ENCODE measurements around the gene CIAO1.

DNA sequence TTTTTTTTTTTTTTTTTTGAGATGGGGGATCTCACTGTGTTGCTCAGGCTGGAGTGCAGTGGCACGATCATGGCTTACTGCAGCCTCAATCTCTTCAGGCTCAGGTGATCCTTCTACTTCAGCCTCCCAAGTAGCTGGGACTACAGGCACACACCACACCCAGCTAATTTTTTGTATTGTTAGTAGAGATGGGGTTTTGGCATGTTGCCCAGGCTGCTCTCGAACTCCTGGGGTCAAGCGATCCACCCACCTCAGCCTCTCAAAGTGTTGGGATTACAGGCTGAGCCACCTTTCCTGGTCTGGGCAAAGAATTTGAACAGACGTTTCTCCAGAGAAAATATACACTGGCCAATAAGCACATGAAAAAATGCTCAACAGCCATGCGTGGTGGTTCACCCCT, 42.2 kb downstream of the CIAO1 start:
- TF ChIP-seq, protein P1, sequence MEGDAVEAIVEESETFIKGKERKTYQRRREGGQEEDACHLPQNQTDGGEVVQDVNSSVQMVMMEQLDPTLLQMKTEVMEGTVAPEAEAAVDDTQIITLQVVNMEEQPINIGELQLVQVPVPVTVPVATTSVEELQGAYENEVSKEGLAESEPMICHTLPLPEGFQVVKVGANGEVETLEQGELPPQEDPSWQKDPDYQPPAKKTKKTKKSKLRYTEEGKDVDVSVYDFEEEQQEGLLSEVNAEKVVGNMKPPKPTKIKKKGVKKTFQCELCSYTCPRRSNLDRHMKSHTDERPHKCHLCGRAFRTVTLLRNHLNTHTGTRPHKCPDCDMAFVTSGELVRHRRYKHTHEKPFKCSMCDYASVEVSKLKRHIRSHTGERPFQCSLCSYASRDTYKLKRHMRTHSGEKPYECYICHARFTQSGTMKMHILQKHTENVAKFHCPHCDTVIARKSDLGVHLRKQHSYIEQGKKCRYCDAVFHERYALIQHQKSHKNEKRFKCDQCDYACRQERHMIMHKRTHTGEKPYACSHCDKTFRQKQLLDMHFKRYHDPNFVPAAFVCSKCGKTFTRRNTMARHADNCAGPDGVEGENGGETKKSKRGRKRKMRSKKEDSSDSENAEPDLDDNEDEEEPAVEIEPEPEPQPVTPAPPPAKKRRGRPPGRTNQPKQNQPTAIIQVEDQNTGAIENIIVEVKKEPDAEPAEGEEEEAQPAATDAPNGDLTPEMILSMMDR (IDR thresholded peaks at IDR 0.05), result no peak
- TF ChIP-seq EZH2 (IDR thresholded peaks at IDR 0.05), result no peak
